ENCODE results near the gene MRPL24. TPM values are rescaled to one million over a fixed set of nuclear protein-coding genes. Genes with fewer than 3 reads are reported as not detected.

MRPL24 gene
- total and polyA plus RNA-seq, 2 of the 8 experiments (the other 6 are each of a cell fraction or from before 2014, with no cell fraction given): 29.7 to 35.2 TPM

DNA sequence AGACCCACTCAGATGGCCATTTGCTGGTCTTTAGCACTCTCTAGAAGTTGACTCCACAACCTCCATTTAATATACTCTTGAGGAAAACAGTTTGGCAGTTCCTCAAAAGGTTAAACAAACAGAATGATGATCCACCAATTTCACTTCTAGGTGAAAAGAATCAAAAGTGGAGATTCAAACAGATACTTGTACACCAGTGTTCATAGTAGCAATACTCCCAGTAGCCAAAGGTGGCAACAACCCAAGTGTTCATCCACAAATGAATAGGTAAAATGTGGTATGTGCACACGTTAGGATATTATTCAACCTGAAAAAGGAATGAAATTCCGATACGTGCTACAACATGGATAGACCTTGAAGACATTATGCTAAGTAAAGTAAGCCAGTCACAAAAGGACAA is 32.7 kb upstream of the MRPL24 start:
- H3K18ac ChIP-seq (ENCODE audit: extremely low read depth, low read length): no peak overlapping the region
- H3K4ac ChIP-seq (replicated peaks; ENCODE audit: insufficient read length, low read depth, low read length): no peak overlapping the region
- H4K20me1 ChIP-seq (replicated peaks in 1 of 2; ENCODE audit: control insufficient read depth in 1 of 2, insufficient read depth in 2 of 2, low read length in 2 of 2): peaks cover 18% of the 10 kb centered on the region in 2 experiments
- H3K4me1 ChIP-seq (replicated peaks in 1 of 4; ENCODE audit: control insufficient read depth in 3 of 4, insufficient read depth in 4 of 4, low read length in 3 of 4): peaks cover 0 to 5% (median 2%) of the 10 kb centered on the region in 4 experiments; a peak in 3 of 7 replicates
- H3K4me2 ChIP-seq (ENCODE audit: insufficient read depth in 1 of 2, low read depth in 2 of 2, low read length in 2 of 2): no peak overlapping the region
- no peak overlapping the region for H4K5ac ChIP-seq (ENCODE audit: insufficient read length, low read depth, low read length)
- no peak overlapping the region for H3K27ac ChIP-seq (ENCODE audit: low read depth, low read length)
- no peaks in the 10 kb centered on the region for H3K23me2 ChIP-seq (ENCODE audit: low read depth, low read length)
- no peak overlapping the region for H4K8ac ChIP-seq (ENCODE audit: extremely low read depth, insufficient read depth, low read length)
- CTCF ChIA-PET (ENCODE audit: partially characterized antibody): interaction anchor here (0.7 to 11.7 kb wide), 12 partner anchors 8 to 114 kb away, joined by 3 to 100 read pairs (median 4); partner anchors contain the start of genes ISG20L2 and METTL25B
- no peak overlapping the region for H3K9ac ChIP-seq (replicated peaks in 1 of 4; ENCODE audit: extremely low read depth in 1 of 4, low read depth in 3 of 4, low read length in 3 of 4)
- H2BK120ac ChIP-seq (replicated peaks; ENCODE audit: low read depth, low read length): no peak overlapping the region
- peaks cover 18% of the 10 kb centered on the region for H3K79me1 ChIP-seq (ENCODE audit: low read depth, low read length)
- TF ChIP-seq SP1 (IDR thresholded peaks at IDR 0.05; ENCODE audit: low read depth, low read length) (no peak), TBP (IDR thresholded peaks at IDR 0.05; ENCODE audit: low read depth, low read length) (no peak), KDM5A (IDR thresholded peaks at IDR 0.05; ENCODE audit: low read length) (no peak)
- H2BK20ac ChIP-seq (ENCODE audit: low read length): no peak overlapping the region
- FAIRE-seq (no peak), DNase-seq (ENCODE audit: low read depth in 1 of 2, low spot score in 2 of 2) (no peak)
- H2BK15ac ChIP-seq (ENCODE audit: low read length): no peak overlapping the region
- H3K27me3 ChIP-seq (replicated peaks in 1 of 4; ENCODE audit: control insufficient read depth in 3 of 4, extremely low read depth in 1 of 4, insufficient read depth in 3 of 4, low read length in 3 of 4): no peaks in the 10 kb centered on the region
- H2AK5ac ChIP-seq (ENCODE audit: low read depth, low read length): no peak overlapping the region
- 93% methylated on average over 3 of the region's 3 CpGs; no CpG with 5 or more reads in 1 of the 2 experiments for whole genome bisulfite sequencing, 2 experiments (ENCODE audit: extremely low coverage in 1 of 2, insufficient coverage in 1 of 2, insufficient read length in 1 of 2, insufficient replicate concordance in 2 of 2, low coverage in 1 of 2, low lambda C conversion rate in 2 of 2, missing lambda C conversion rate in 1 of 2)
- no peak overlapping the region for H3K14ac ChIP-seq (ENCODE audit: insufficient read length)
- no peak overlapping the region for H2BK5ac ChIP-seq (ENCODE audit: low read depth, low read length)
- POLR2A ChIA-PET (ENCODE audit: partially characterized antibody): interaction anchor here (0.5 to 8.2 kb wide), 4 partner anchors 12 to 110 kb away, joined by 3 to 121 read pairs (median 6); partner anchors contain the start of gene HDGF
- H3K23ac ChIP-seq (ENCODE audit: insufficient read length): no peak overlapping the region
- no peak overlapping the region for H2AFZ ChIP-seq (ENCODE audit: low read length)
- no peak overlapping the region for H2BK12ac ChIP-seq (ENCODE audit: low read depth, low read length)
- no peak overlapping the region for H3K56ac ChIP-seq (replicated peaks; ENCODE audit: insufficient read length, low read depth, low read length)
- H3K79me2 ChIP-seq (ENCODE audit: control insufficient read depth in 1 of 2, insufficient read depth in 2 of 2, low read length in 2 of 2): peaks cover 36 to 92% of the 10 kb centered on the region in 2 experiments
- no peak overlapping the region for H4K91ac ChIP-seq (replicated peaks; ENCODE audit: insufficient read length, low read length)
- H3K9me3 ChIP-seq (ENCODE audit: insufficient read depth in 2 of 2, low read depth in 1 of 2, low read length in 1 of 2): no peaks in the 10 kb centered on the region
- H3K36me3 ChIP-seq (ENCODE audit: control insufficient read depth in 2 of 4, insufficient read depth in 4 of 4, low read length in 3 of 4): peaks cover 0 to 17% (median 2%) of the 10 kb centered on the region in 4 experiments; a peak in 3 of 8 replicates
- no peak overlapping the region for H3K4me3 ChIP-seq (ENCODE audit: extremely low read depth in 1 of 4, insufficient read depth in 2 of 4, low read depth in 3 of 4, low read length in 4 of 4)

Data from H1 (cell line).